SH-SY5Y (cell line): ENCODE measurements around the gene COL4A6.

Source experiments
- GATA2 ChIP-seq: IDR thresholded peaks from 2 replicates; pipeline ENCODE4 v1.6.1; 2011; ENCODE audit warnings: mild to moderate bottlenecking, low read depth, low read length
- GATA3 ChIP-seq: IDR thresholded peaks from 2 replicates; pipeline ENCODE4 v1.6.1; 2011; ENCODE audit warnings: low read depth, mild to moderate bottlenecking, low read length, moderate library complexity

DNA sequence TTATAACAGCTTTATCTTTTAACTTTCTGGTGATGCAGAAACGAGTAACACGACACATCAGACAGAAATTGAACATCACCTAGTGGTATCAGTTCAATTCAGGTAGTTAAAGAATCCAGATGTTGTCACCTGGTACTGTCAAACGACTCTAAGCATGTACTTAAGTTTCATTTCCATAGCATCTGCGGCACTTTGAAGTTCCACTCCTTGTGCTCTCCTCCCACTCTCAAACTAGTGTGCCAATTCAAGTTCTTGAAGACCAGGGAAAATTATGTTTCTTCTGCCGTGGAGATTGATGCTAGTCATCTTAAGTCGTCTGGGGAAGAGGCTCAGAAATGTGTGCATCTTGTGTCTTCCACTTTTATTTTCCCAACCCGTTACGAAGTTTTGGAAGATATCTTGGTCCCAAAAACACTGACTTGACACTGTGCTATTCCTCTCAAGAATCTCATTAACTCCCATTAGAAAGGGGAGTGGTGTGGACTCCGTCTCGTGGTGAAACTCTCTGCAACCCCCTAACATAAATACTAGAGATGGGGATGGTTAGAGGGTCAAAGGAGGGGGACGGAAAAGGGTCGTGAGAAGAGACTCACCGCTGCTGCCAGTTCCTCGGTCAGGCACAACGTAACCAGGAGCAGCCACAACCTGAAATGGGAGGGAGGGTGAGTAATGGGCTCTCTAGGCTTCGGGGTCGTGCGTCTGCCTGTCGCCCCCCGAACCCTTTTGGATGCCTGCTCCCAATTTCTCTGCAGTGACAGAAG lies 693 bp downstream of the COL4A6 start:
- TF ChIP-seq GATA2 (no peak), GATA3 (no peak)
